ENCODE measurements around the gene PARVG. TPM values are rescaled to one million over a fixed set of nuclear protein-coding genes. Genes with fewer than 3 reads are reported as not detected.

Gene PARVG
- total RNA-seq, 4 donors from 2014 or later = 5.0 to 25.3 (median 8.4) TPM

GRCh38 chr22:44215287-44215686 lies 34.6 kb downstream of the PARVG start:
- intact Hi-C loops (cut with DNase I; ENCODE audit: low total_unique reads) = no loop called here
- no peaks in the 10 kb centered on the region for H3K27me3 ChIP-seq
- no peaks in the 10 kb centered on the region for H3K4me1 ChIP-seq
- H3K27ac ChIP-seq = no peak overlapping the region
- TF ChIP-seq, protein P1, sequence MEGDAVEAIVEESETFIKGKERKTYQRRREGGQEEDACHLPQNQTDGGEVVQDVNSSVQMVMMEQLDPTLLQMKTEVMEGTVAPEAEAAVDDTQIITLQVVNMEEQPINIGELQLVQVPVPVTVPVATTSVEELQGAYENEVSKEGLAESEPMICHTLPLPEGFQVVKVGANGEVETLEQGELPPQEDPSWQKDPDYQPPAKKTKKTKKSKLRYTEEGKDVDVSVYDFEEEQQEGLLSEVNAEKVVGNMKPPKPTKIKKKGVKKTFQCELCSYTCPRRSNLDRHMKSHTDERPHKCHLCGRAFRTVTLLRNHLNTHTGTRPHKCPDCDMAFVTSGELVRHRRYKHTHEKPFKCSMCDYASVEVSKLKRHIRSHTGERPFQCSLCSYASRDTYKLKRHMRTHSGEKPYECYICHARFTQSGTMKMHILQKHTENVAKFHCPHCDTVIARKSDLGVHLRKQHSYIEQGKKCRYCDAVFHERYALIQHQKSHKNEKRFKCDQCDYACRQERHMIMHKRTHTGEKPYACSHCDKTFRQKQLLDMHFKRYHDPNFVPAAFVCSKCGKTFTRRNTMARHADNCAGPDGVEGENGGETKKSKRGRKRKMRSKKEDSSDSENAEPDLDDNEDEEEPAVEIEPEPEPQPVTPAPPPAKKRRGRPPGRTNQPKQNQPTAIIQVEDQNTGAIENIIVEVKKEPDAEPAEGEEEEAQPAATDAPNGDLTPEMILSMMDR (IDR thresholded peaks at IDR 0.05) = no peak
- TF ChIP-seq POLR2A (IDR thresholded peaks at IDR 0.05) = no peak
- no peaks in the 10 kb centered on the region for H3K9me3 ChIP-seq
- H3K4me3 ChIP-seq = no peak overlapping the region
- no peak for DNase-seq
- H3K36me3 ChIP-seq = no peaks in the 10 kb centered on the region

- intact Hi-C loops (cut with DNase I; ENCODE audit: low total_unique reads) = no loop called here
- DNase-seq = no peak
- no peak overlapping the region for H3K4me3 ChIP-seq
- no peaks in the 10 kb centered on the region for H3K27me3 ChIP-seq
- no peaks in the 10 kb centered on the region for H3K9me3 ChIP-seq
- H3K36me3 ChIP-seq = no peaks in the 10 kb centered on the region
- no peak overlapping the region for H3K27ac ChIP-seq
- H3K4me1 ChIP-seq = no peaks in the 10 kb centered on the region
- TF ChIP-seq POLR2A (IDR thresholded peaks at IDR 0.05) = no peak
- TF ChIP-seq, protein P1 (IDR thresholded peaks at IDR 0.05) = no peak
Observed at GRCh38 chr22:44217346-44217745, 36.6 kb downstream of the PARVG start.

DNA sequence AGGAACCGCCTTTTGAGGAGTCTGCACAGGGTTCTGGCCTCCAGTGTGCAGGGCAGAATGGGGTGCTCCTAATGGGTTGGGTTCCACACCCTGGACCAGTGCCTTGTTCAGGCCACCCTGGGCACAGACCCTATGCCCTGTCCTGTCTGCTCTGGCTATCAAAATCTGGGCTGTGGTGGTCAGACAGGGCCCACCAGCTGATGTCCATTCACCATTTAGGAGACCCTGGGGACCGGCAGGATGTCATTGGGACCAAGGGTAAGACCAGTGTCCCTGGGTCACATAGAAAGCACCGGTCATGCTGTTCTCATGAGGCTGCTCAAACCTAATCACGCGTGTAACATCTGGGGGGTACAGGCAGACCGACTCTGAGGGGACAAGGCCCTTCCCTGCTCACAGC lies 37.3 kb downstream of the PARVG start:
- H3K9me3 ChIP-seq = no peaks in the 10 kb centered on the region

GRCh38 chr22:44219101-44219870 lies 38.6 kb downstream of the PARVG start:
- intact Hi-C loops (cut with DNase I; ENCODE audit: low total_unique reads) = no loop called here
- no peaks in the 10 kb centered on the region for H3K27me3 ChIP-seq
- no peaks in the 10 kb centered on the region for H3K9me3 ChIP-seq
- no peak for DNase-seq
- TF ChIP-seq, protein P1 (IDR thresholded peaks at IDR 0.05) = no peak
- TF ChIP-seq POLR2A (IDR thresholded peaks at IDR 0.05) = no peak
- no peak overlapping the region for H3K4me3 ChIP-seq
- H3K4me1 ChIP-seq = no peaks in the 10 kb centered on the region
- no peak overlapping the region for H3K27ac ChIP-seq
- no peaks in the 10 kb centered on the region for H3K36me3 ChIP-seq

More for the DNA sequence above, 37.3 kb downstream of the PARVG start:
- Histone ChIP-seq H3K27me3 (no peaks in the 10 kb centered on the region), H3K36me3 (no peaks in the 10 kb centered on the region), H3K4me3 (no peak overlapping the region), H3K4me1 (no peaks in the 10 kb centered on the region), H3K27ac (no peak overlapping the region)
- intact Hi-C loops (cut with DNase I; ENCODE audit: low total_unique reads) = no loop called here
- DNase-seq = no peak
- TF ChIP-seq POLR2A (IDR thresholded peaks at IDR 0.05) = no peak
- TF ChIP-seq, protein P1 (IDR thresholded peaks at IDR 0.05) = no peak

- no peak overlapping the region for H3K27ac ChIP-seq
- no peaks in the 10 kb centered on the region for H3K36me3 ChIP-seq
- no peak for DNase-seq
- no peaks in the 10 kb centered on the region for H3K4me1 ChIP-seq
- H3K4me3 ChIP-seq = no peak overlapping the region
- H3K27me3 ChIP-seq = no peaks in the 10 kb centered on the region
- no peak for TF ChIP-seq POLR2A (IDR thresholded peaks at IDR 0.05)
- TF ChIP-seq, protein P1 (IDR thresholded peaks at IDR 0.05) = no peak
- H3K9me3 ChIP-seq = no peaks in the 10 kb centered on the region
- intact Hi-C loops (cut with DNase I; ENCODE audit: low total_unique reads) = no loop called here
Observed at GRCh38 chr22:44220727-44221680, 40.3 kb downstream of the PARVG start.

Data from uterus (tissue), 4 donors.